GM21786 (cell line): Measurements from ENCODE around the gene GTPBP6.
"Not testable (repeated sequence)": the region's sequence is repeated elsewhere in the genome, so short reads cannot be mapped to it uniquely, and the experiment has no call there.

Source experiments
- ATAC-seq: cut with Tn5 transposase; IDR thresholded peaks from one replicate; pipeline ENCODE4 v1.9.1; 2021; ENCODE audit not compliant: unreplicated experiment

Gene GTPBP6

DNA sequence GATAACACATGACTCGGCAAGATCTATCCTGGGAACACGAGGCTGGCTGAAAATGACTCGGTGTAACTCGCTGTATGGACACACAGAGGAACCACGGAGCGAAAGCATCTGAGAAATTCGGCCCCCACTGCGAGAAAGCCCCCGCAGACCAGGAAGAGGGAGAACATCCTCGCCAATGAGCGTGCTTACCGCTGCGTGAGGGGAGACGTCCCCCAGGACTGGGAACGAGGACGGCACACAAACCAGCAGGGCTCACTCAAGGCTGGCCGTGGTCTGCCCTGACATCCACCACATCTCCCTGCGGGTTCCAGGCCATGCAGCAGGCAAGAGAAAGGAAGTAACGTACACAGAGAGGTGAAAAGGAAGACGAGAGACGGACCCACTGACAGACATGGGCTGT, 17.6 kb upstream of the GTPBP6 start:
- ATAC-seq = no peak

DNA sequence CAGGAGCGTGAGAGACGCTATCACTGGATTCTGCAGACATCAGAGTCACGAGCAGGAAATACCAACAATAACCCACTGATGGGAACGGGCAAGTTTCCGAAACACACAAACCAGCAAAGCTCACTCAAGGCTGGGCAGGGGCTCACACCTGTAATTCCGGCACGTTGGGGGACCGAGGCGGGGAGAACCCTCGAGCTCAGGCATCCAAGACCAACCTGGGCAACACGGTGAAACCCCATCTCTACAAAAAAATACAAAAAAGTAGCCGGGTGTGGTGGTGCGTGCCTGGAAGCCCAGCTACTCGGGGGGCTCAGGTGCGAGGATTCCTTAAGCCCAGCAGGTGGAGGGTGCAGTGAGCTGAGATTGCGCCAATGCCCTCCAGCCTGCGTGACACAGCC, 17.2 kb upstream of the GTPBP6 start:
- no peak for ATAC-seq

DNA sequence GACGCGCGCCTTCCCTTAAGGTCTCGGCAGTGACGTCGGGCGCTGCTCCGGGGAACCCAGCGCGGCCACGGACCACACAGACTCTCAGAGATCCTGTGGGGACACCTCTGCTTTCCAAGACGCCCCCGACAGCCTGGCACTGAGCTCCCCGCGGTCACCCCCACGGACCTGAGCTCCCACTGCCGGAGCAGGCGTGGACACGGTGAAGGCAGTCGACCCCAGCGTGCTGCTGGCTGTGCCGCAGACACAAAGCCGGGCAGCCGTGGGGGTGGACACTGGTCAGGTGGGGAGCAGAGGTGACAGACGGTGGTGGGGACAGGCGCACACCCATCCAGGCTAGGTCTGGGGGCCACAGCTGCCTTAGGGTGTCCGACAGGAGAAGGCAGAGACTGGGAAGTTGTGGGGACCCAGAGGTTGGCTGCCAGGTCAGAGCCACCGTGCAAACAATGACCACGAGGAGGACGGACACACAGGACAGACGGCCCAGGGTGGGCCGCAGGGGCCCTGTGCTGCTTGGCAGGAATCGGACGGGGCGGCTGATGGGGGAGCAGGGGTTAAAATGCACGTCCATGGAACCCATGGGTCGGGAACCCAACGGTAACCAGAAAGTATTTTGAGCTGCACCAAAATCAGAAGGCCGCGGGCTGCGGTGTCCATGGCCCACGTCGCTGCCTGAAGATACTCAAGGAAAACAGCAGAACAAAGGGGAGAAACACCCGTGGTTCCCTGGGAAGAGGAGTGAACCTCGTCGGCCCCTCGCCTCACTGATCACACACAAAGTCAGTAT, 16.6 kb upstream of the GTPBP6 start:
- no peak for ATAC-seq

DNA sequence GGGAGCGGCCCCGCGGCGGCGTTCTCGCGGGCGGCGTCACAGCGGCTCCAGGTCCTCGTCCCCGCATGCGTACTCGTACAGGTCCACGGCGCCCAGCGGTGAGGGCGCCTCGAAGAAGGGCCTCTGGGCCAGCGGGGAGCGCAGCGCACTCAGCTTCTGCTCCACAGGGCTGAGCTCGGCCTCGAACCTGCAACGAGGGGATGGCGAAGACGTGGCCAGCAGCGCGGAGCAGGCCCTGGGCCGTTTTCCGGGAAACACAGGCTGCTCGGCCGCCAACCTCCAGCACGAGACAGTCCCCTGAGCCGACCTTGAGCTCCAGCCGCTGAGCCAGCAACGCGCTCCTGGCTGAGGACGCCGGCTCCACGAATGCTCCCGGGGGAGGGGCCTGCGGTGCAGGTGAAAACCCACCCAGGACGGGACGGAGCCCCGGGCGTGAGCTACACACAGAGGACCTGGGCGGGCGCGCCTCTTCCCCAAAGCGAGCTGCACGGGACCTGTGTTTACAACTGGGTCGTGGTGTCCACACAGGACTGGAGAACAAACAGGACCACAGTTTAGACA, 15.8 kb upstream of the GTPBP6 start:
- no peak for ATAC-seq

DNA sequence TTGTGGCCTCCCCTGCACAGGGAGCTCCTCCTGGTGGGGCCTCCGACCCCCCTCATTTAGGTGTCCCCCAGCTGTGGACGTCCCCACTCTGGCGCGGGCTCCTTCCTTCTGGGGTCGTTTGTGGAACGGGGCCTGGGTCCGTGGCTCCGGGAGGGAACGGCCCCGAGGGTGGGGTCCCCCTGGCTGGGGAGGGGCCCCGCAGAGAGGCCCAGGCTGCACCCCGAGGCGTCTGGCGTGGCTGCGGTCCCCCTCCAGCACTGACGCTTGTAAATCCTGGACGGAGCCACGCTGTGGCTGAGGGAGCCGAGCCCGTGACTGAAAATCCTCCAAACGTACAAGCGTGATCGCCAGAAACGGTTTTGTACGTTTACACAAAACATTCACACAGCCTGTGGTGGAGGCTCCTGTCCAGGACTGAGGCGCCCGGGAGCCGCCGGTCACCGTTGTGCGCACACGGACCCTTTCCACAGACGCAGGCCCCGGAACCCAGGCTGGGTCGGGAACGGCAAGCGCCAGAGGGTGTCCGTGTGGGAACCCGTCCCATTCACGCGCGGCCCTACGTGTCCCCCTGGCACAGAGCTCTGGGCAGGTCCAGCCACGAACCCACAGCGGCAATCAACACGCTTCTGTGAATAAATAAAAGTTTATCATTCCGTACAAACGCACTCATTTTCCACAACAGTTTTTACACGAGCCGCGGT, 15.2 kb upstream of the GTPBP6 start:
- ATAC-seq = no peak

DNA sequence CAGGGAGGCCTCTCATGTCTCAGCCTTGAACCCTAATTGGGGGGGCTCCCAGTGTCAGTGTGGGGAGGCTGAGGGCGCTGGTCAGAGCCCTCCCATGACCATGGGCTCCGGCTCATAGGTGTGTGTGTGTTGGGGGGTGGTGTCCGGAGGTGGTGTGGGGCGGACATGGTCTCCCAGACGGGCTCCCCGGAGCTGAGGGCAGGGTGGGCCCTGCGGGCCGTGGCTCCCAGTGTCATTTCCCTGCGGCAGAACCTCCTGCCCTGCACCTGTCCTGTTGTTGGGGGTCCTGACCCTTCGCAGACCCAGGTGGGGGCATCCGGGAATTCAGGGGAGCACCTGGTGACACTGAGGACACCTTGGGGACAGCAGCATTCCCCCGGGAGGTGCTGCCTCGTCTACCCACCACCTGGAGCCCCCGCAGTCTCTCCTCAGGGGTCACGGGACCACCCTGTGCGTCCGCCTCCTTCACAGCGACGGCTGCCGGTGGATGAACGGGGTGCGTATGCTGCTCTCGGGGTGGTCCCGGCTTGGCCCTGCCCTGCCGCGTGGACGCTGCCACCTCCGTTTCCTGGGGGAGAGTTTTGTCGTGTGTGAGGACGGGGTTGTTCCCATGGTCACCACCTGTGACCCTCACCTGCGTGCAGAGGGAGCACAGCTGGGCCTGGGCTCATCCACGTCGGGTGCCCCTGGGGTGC, 14.5 kb upstream of the GTPBP6 start:
- ATAC-seq = no peak

DNA sequence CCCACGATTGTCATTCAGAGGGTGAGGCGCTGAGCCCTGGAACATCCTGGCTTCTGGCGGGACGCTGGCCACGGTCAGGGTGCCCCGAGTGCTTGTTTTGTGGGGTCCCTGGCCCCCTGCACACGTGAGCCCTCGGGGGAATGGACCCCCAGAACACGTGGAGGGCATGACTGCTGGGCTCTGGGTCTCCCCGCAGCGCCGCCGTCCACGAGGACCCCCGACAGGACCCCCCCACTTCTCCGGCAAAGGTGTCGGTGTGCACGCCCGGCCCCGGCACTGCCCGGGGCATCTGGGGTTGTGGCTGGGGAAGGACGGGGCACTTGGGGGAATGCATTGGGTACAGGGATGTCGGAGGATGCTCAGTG, 13.9 kb upstream of the GTPBP6 start:
- no peak for ATAC-seq

DNA sequence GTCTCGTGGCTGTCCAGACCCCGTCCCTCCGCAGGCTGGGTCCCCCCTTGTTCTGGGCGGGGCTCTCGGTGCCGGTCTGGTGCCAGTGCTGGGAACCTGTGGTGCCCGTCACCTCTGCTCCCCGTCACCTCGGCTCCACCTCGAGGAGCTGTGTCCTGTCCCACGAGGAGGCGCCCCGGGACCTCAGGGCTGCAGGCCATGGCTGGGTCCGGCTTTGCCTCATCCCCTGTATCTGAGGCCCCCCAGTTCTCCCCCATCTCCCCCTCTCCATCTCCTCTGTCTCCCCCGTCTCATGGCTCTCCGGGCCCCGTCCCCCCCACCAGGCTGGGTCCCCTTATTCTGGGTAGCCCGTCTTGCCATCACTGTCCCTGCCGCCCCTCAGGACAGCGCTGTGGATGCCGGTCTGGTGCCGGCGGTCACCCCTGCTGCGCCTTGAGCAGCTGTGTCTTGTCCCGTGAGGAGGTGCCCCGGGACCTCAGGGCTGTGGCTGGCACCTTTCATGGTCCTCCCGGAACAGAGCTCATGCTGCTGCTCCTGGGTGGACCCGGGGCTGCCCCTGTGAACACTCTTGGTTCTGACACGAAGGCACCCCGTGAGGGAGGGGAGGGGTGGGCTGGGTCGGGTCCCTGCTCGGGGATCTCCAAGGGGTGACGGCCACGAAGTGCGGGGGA, 13.4 kb upstream of the GTPBP6 start:
- ATAC-seq = no peak

DNA sequence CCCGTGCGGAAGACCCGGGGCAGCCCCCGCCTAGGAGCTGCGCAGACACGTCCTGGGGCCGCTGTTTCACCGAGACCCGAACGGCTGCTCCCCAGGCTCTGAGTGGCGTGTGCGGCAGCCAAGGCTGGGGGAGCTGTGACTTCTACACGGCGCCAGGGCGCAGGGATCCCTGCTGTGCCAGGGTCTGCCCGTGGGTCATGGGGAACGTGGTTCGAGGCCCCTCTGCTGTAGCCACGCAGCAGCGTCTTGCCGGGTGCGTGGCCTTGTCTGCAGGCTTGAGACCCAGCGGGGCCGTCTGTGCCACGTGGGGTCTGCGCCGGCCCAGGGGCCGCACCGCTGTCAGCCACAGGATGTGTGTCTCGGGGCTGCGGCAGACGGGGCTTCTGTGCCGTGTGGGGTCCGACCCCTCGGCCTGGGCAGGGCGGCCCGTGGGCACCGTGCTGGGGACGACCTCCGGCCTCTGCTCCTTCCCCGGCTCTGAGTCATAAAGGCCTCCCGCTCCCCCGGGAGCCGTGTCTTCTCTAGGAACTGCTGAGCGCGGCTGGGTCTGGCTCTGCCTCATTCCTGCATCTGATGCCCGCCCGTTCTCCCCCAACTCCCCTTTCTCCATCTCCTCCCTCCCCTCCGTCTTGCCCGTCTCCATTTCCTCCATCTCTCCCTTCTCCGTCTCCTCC, 12.7 kb upstream of the GTPBP6 start:
- no peak for ATAC-seq

DNA sequence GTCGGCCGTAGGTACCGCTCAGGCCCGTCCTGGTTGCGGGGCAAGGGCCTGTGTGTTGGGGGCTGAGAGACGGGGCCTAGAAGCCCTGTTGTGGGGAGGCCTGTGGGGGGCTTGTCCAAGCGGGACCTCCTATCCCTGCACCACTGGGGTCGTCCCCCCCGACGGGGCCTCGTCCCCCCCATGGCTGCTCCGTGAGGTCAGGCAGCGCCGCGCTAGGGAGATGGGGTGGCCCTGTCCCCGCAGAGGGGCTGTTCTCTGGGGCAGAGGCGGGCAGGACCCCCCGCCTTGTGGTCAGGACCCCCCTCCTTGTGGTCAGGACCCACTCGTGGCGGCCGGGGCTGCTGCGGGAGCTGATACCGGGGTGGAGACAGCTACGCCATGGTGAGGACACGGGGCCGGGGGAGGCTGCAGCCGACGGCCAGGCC, 12.1 kb upstream of the GTPBP6 start:
- ATAC-seq = no peak

DNA sequence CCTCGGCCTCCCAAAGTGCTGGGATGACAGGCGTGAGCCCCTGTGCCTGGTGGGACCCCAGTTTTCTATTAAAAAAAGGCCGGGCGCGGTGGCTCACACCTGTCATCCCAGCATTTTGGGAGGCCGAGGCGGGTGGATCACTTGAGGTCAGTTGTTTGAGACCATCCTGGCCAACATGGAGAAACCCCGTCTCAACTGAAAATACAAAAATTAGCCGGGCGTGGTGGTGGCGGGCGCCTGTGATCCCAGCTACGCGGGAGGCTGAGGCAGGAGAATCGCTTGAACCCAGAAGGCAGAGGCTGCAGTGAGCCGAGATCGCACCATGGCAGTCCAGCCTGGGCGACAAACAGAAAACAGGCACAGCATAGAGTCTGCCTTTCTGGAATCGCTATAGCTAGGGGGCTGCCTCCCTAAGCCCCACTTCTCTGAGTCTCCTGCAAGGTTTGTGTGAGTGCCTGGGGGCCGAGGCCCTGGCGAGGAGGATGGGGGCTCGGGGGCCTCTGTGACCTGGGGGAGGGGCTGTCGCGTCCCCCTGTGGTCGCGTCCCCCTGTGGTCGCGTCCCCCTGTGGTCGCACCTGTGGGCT, 11.6 kb upstream of the GTPBP6 start:
- ATAC-seq = not testable (repeated sequence)

DNA sequence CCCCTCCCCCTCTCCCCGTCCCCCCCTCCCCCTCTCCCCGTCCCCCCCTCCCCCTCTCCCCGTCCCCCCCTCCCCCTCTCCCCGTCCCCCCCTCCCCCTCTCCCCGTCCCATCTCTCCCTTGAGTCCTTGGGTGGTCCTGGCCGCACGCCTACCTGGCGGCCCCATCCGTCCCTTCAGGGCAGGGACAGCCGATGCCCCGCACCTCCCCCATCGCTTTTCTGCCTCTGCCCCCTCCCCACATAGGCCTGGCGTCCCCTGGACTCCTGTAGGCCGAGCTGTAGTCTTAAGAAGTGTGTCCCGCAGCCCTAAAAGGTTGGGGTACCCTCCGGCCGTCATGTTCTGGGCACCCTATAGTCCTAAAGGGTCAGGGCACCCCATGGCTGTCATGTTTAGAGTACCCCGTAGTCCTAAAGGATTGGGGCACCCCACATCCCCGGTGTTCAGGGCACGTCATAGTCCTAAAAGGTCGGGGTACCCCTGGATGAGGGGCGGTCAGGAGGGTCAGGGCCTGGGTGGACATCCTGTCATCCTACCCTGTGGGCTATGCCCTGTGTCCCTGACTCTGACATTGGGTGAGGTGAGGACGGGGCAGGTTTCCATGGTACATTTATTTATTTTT, 10.8 kb upstream of the GTPBP6 start:
- ATAC-seq = no peak

DNA sequence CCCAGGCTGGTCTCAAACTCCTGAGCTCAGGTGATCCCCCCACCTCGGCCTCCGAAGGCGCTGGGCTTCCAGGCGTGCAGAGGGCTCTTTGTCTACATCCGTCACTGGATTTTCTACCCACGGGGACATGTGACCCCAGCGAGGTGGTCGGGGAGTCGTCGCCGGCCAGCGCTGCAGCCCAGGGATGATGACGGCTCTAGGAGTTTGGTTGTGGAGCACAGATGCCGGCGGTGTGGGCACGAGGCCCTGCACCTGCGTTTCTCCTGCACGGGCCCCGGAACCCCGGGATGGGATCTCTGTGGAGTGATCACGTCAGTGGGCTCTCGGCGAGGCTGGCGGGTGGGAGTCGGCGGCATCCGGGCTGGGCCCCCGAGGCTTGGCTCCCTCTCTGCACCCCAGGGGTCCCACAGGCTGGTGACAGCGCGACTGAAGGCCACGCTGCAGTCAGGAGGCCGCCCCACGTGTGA, 9.1 kb upstream of the GTPBP6 start:
- no peak for ATAC-seq

DNA sequence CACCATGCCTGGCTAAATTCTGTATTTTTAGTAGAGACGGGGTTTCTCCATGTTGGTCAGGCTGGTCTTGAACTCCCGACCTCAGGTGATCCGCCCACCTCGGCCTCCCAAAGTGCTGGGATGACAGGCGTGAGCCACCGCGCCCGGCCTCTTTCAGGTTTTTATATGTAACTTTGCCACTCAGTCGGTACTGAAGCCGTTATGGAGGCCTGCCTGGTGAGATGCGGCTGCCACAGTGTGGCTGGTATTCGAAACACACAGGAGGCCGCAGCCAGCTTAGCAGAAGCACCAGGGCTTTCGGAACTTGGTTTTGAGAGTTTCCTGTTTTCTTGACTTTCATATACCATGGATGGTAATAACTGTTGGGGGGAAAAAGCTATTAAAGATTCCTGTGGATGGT, 6.1 kb upstream of the GTPBP6 start:
- ATAC-seq = not testable (repeated sequence)

DNA sequence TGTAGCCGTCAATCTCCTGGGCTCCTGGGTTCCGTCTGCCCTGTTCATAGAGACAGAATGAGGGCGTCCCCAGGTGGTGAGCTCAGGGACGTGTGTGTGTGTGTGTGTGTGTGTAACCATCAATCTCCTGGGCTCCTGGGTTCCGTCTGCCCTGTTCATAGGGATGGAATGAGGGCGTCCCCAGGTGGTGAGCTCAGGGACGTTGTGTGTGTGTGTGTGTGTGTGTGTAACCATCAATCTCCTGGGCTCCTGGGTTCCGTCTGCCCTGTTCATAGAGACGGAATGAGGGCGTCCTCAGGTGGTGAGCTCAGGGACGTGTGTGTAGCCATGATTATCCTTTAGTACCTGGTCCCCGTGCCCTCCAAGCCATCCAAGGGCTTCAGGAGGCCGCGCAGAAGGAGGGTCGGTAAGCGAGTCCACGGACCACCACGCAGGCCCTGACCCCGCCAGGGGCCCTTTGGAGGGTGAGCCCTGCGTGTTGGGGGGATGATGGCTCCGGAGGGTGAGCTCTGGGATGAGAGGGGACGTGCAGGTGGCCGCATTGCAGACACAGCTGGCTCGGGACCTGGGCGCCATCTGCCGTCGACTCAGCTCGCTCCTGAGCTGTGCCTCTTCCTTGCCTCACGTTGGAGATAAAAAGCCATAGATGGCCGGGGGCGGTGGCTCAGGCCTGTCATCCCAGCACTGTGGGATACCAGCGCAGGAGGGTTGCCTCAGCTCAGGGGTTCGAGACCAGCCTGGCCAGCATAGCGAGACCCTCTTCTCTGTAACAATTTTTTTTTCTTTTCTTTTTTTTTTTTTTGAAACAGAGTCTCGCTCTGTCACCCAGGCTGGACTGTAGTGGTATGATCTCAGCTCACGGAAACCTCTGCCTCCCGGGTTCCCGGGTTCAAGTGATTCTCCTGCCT, 5.4 kb upstream of the GTPBP6 start:
- no peak for ATAC-seq

DNA sequence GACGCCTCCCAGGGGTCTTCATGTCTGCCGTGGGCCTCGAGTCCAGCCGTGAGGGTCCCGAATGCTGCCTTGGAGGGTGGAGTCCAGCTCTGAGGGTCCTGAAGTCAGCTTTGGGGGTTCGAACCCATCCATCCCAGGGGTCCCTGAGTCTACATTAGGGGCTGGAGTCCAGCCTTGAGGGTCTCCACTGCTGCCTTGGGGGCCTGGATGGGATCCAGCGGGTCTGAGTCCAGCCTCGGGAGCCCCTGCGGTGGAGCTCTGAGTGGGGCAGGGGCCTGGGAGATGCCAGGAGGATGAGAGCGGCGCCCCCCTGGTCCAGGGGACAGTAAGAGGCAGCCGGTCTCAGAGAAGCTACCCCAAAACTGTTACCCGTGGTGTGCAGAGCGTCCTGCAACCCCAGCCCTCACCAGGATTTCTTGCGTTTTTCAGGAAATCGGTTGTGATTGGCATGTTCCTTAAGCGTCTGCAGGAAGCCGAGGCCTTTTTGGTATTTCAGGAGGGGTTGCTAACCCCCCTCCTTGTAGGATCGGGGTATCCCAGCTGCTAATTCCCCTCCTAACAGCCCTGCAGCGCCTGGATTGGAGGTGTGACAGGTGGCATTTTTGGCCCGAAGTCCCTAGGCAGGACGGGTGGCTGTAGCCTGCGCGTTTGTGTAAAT, 1.7 kb upstream of the GTPBP6 start:
- ATAC-seq = no peak

DNA sequence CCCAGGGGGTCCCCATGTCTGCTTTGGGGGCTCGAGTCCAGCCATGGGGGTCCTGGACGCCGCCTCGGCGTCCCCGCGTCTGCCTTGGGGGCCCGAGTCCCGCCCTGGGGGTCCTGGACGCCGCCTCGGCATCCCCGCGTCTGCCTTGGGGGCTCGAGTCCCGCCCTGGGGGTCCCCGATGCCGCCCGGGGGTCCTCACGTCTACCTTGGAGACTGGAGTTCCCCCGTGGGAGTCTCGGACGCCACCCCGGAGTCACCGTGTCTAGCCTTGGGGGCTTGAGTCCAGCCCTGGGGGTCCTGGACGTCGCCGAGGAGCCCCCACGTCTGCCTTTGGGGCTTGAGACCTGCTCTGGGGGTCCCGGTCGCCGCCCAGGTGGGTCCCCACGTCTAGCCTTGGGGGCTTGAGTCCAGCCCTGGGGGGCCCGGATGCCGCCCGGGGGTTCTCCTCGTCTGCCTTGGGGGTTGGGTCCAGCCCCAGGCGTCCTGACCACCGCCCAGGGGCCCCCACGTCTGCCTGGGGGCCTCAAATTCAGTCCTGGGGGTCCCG, 1.1 kb upstream of the GTPBP6 start:
- ATAC-seq = no peak
